ENCODE data around the gene OSGIN1.

Gene OSGIN1

GRCh38 chr16:83945587-83945986, 7.5 kb upstream of the OSGIN1 start:
- TF ChIP-seq REST (IDR thresholded peaks at IDR 0.05; ENCODE audit: insufficient replicate concordance, low read depth) = no peak
- no peak for TF ChIP-seq POLR2AphosphoS5 (IDR thresholded peaks at IDR 0.05; ENCODE audit: low read depth)
- no peak for TF ChIP-seq CTCF (IDR thresholded peaks at IDR 0.05; ENCODE audit: insufficient read depth, low read length)
- no peak for TF ChIP-seq SPI1 (IDR thresholded peaks at IDR 0.05; ENCODE audit: borderline replicate concordance, low read depth)
- no peak for TF ChIP-seq GABPA (IDR thresholded peaks at IDR 0.05; ENCODE audit: low read depth)
- Histone ChIP-seq H3K27ac (replicated peaks) (no peak overlapping the region), H3K4me3 (replicated peaks; ENCODE audit: insufficient read depth, low read length) (no peak overlapping the region), H3K27me3 (ENCODE audit: insufficient read depth, poor library complexity, severe bottlenecking) (no peaks in the 10 kb centered on the region)
- no peak for DNase-seq (ENCODE audit: low read depth in 1 of 2, low spot score in 1 of 2)

GRCh38 chr16:83946154-83946780, 6.8 kb upstream of the OSGIN1 start:
- TF ChIP-seq SPI1 (IDR thresholded peaks at IDR 0.05; ENCODE audit: borderline replicate concordance, low read depth) (no peak), GABPA (IDR thresholded peaks at IDR 0.05; ENCODE audit: low read depth) (no peak), POLR2AphosphoS5 (IDR thresholded peaks at IDR 0.05; ENCODE audit: low read depth) (no peak), CTCF (IDR thresholded peaks at IDR 0.05; ENCODE audit: insufficient read depth, low read length) (no peak), REST (IDR thresholded peaks at IDR 0.05; ENCODE audit: insufficient replicate concordance, low read depth) (no peak)
- Histone ChIP-seq H3K4me3 (replicated peaks; ENCODE audit: insufficient read depth, low read length) (no peak overlapping the region), H3K27me3 (ENCODE audit: insufficient read depth, poor library complexity, severe bottlenecking) (no peaks in the 10 kb centered on the region), H3K27ac (replicated peaks) (no peak overlapping the region)
- DNase-seq (ENCODE audit: low read depth in 1 of 2, low spot score in 1 of 2) = no peak

DNA sequence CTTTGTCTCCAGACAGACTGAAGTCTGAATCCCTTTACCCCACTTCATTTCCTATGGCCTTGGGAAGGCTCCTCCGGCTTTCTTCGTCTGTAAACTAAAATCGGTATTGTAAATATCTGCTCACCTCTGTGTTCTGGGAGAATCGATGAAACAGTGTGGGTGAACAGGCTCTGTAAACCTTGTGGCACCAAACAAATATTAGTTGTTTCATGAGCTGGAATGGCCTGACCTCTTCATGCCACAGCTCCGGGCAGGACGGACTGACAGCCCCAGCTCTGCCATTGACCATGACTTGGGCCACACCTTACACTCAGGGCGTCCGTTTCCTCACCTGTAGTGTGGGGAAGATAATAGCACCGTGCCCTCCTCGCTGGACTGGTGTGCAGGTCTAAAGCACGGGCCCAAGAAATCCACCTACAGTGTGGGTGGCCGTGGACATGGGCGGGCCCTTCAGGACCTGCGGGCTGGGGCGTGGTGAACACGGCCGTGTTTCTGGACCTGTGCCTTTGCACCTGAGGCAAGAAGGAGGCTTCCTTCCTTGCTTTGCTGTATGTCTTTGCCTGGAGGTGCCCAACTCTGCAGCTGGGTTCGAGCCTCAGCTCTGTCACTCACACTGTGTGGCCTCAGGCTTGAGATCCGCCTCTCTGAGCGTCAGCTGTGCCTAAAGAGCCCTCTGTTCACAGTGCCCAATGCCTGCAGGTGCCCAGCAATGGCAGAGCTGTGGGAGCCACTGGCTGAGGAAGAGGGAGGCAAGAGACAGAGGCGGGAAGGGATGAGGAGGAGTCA, 6.1 kb upstream of the OSGIN1 start:
- DNase-seq (ENCODE audit: low read depth in 1 of 2, low spot score in 1 of 2) = no peak
- Histone ChIP-seq H3K4me3 (replicated peaks; ENCODE audit: insufficient read depth, low read length) (no peak overlapping the region), H3K27ac (replicated peaks) (no peak overlapping the region), H3K27me3 (ENCODE audit: insufficient read depth, poor library complexity, severe bottlenecking) (no peaks in the 10 kb centered on the region)
- TF ChIP-seq GABPA (IDR thresholded peaks at IDR 0.05; ENCODE audit: low read depth) = no peak
- no peak for TF ChIP-seq CTCF (IDR thresholded peaks at IDR 0.05; ENCODE audit: insufficient read depth, low read length)
- TF ChIP-seq SPI1 (IDR thresholded peaks at IDR 0.05; ENCODE audit: borderline replicate concordance, low read depth) = no peak
- TF ChIP-seq POLR2AphosphoS5 (IDR thresholded peaks at IDR 0.05; ENCODE audit: low read depth) = no peak
- no peak for TF ChIP-seq REST (IDR thresholded peaks at IDR 0.05; ENCODE audit: insufficient replicate concordance, low read depth)
